ENCODE results near the gene ALKBH4. TPM values are rescaled to one million over a fixed set of nuclear protein-coding genes. Genes with fewer than 3 reads are reported as not detected.

Gene ALKBH4
- total and polyA plus RNA-seq, 10 of the 15 experiments (the other 5 are each of a cell fraction or from before 2014, with no cell fraction given), result 4.1 to 16.9 (median 11.3) TPM

DNA sequence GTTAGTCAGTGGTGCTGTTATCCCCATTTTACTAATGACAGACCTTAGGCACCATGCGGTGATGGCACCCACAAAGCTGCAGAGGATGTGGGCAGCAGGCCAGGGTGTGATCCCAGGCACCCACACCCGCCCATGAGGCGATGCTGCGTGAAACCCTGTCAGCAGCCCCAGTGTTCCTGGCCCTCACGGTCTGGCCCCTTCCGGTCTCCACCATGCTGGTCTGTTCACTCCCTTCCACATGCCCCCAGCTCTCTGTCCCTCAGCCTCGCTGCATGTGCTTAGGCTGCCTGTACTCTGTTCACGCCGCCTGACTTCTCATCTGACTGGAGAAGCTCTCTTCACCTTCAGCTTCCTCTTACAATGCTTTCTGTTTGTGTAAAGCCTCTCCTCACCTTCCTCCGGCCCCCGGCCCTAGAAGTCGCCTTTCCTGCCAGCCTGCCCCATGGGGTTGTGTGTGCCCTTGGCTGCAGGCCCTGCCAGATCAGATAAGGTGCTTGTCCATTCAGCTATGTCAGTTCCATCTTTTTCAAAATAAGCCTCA is 48.9 kb downstream of the ALKBH4 start (continued):
- TF ChIP-seq CREM (IDR thresholded peaks at IDR 0.05; ENCODE audit: low read depth) (no peak), BACH1 (IDR thresholded peaks at IDR 0.05; ENCODE audit: borderline replicate concordance) (no peak; the same call in 1 of the 2 replicates), POLR2AphosphoS5 (IDR thresholded peaks at IDR 0.05; ENCODE audit: low read length) (peak; percentile 47; the same call in 1 of the 2 replicates), BMI1 (IDR thresholded peaks at IDR 0.05; ENCODE audit: borderline replicate concordance) (no peak), KAT2A (conservative IDR thresholded peaks at IDR 0.05; ENCODE audit: control insufficient read depth, low read depth, low read length) (no peak), SREBF2 (IDR thresholded peaks at IDR 0.05; ENCODE audit: low read length) (no peak), GATAD2B (conservative IDR thresholded peaks at IDR 0.05; ENCODE audit: low read depth) (peak; percentile 70), SPI1 (IDR thresholded peaks at IDR 0.05; ENCODE audit: borderline replicate concordance, insufficient read depth, low read depth, low read length) (0 out of 2 replicates have a peak, but pooled peaks have one; percentile 4), CHD1 (IDR thresholded peaks at IDR 0.05; ENCODE audit: low read depth, low read length) (no peak), TBL1XR1 (IDR thresholded peaks at IDR 0.05; ENCODE audit: low read depth, low read length) (0 out of 2 replicates have a peak, but pooled peaks have one; percentile 27), SIN3A (IDR thresholded peaks at IDR 0.05; ENCODE audit: low read depth, low read length) (peak; percentile 58; the same call in 1 of the 2 replicates), MTA3 (IDR thresholded peaks at IDR 0.05; ENCODE audit: borderline replicate concordance, low read length) (no peak), TARDBP (IDR thresholded peaks at IDR 0.05; ENCODE audit: borderline replicate concordance) (no peak), IKZF2 (IDR thresholded peaks at IDR 0.05) (peak; percentile 43 to 63; a peak in 2 of 4 replicates), ZZZ3 (IDR thresholded peaks at IDR 0.05; ENCODE audit: control insufficient read depth, insufficient read length, low read depth) (no peak), PML (IDR thresholded peaks at IDR 0.05; ENCODE audit: low read length) (no peak), NFYA (IDR thresholded peaks at IDR 0.05; ENCODE audit: borderline replicate concordance, low read depth, low read length) (no peak), IKZF1 (conservative IDR thresholded peaks at IDR 0.05) (peak; percentile 68; the same call in 1 of the 2 replicates), MXI1 (IDR thresholded peaks at IDR 0.05; ENCODE audit: low read depth, low read length) (peak; percentile 56; the same call in 1 of the 2 replicates), NFXL1 (IDR thresholded peaks at IDR 0.05; ENCODE audit: borderline replicate concordance) (no peak)
- TF ChIP-seq, protein P1, sequence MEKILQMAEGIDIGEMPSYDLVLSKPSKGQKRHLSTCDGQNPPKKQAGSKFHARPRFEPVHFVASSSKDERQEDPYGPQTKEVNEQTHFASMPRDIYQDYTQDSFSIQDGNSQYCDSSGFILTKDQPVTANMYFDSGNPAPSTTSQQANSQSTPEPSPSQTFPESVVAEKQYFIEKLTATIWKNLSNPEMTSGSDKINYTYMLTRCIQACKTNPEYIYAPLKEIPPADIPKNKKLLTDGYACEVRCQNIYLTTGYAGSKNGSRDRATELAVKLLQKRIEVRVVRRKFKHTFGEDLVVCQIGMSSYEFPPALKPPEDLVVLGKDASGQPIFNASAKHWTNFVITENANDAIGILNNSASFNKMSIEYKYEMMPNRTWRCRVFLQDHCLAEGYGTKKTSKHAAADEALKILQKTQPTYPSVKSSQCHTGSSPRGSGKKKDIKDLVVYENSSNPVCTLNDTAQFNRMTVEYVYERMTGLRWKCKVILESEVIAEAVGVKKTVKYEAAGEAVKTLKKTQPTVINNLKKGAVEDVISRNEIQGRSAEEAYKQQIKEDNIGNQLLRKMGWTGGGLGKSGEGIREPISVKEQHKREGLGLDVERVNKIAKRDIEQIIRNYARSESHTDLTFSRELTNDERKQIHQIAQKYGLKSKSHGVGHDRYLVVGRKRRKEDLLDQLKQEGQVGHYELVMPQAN (conservative IDR thresholded peaks at IDR 0.05), result no peak
- TF ChIP-seq, protein P2, sequence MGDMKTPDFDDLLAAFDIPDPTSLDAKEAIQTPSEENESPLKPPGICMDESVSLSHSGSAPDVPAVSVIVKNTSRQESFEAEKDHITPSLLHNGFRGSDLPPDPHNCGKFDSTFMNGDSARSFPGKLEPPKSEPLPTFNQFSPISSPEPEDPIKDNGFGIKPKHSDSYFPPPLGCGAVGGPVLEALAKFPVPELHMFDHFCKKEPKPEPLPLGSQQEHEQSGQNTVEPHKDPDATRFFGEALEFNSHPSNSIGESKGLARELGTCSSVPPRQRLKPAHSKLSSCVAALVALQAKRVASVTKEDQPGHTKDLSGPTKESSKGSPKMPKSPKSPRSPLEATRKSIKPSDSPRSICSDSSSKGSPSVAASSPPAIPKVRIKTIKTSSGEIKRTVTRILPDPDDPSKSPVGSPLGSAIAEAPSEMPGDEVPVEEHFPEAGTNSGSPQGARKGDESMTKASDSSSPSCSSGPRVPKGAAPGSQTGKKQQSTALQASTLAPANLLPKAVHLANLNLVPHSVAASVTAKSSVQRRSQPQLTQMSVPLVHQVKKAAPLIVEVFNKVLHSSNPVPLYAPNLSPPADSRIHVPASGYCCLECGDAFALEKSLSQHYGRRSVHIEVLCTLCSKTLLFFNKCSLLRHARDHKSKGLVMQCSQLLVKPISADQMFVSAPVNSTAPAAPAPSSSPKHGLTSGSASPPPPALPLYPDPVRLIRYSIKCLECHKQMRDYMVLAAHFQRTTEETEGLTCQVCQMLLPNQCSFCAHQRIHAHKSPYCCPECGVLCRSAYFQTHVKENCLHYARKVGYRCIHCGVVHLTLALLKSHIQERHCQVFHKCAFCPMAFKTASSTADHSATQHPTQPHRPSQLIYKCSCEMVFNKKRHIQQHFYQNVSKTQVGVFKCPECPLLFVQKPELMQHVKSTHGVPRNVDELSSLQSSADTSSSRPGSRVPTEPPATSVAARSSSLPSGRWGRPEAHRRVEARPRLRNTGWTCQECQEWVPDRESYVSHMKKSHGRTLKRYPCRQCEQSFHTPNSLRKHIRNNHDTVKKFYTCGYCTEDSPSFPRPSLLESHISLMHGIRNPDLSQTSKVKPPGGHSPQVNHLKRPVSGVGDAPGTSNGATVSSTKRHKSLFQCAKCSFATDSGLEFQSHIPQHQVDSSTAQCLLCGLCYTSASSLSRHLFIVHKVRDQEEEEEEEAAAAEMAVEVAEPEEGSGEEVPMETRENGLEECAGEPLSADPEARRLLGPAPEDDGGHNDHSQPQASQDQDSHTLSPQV (IDR thresholded peaks at IDR 0.05), result no peak
- TF ChIP-seq, protein P3, sequence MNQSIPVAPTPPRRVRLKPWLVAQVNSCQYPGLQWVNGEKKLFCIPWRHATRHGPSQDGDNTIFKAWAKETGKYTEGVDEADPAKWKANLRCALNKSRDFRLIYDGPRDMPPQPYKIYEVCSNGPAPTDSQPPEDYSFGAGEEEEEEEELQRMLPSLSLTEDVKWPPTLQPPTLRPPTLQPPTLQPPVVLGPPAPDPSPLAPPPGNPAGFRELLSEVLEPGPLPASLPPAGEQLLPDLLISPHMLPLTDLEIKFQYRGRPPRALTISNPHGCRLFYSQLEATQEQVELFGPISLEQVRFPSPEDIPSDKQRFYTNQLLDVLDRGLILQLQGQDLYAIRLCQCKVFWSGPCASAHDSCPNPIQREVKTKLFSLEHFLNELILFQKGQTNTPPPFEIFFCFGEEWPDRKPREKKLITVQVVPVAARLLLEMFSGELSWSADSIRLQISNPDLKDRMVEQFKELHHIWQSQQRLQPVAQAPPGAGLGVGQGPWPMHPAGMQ (IDR thresholded peaks at IDR 0.05; ENCODE audit: borderline replicate concordance), result peak; percentile 37; the same call in 1 of the 2 replicates
- TF ChIP-seq, protein P4, sequence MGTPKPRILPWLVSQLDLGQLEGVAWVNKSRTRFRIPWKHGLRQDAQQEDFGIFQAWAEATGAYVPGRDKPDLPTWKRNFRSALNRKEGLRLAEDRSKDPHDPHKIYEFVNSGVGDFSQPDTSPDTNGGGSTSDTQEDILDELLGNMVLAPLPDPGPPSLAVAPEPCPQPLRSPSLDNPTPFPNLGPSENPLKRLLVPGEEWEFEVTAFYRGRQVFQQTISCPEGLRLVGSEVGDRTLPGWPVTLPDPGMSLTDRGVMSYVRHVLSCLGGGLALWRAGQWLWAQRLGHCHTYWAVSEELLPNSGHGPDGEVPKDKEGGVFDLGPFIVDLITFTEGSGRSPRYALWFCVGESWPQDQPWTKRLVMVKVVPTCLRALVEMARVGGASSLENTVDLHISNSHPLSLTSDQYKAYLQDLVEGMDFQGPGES (IDR thresholded peaks at IDR 0.05), result no peak

Data from GM12878 (cell line).